Endothelial cell of umbilical vein (primary cell): ENCODE data around the gene DNAJA4. TPM values are rescaled to one million over a fixed set of nuclear protein-coding genes. Genes with fewer than 3 reads are reported as not detected.

ENCODE experiments used
- BruUV-seq: library from RNA; stranded (reverse); fragments of 400-500 nt; replicated peaks from 2 replicates; lab custom pipeline; 2021; lab: Mats Ljungman, UMichigan
- CTCF ChIA-PET: fragments of 300-600, 350-600 bp; sonication (Branson Sonifier 250); formaldehyde crosslinking; loops from one replicate; lab custom pipeline; 2021; ENCODE audit warnings: antibody characterized with exemption, inconsistent platforms; lab: Charles Lee
- POLR2A ChIA-PET: fragments of 300-600, 350-600 bp; sonication (Branson Sonifier 250); formaldehyde crosslinking; loops from one replicate; lab custom pipeline; 2021; ENCODE audit warnings: antibody characterized with exemption, inconsistent platforms; lab: Charles Lee
- DNase-seq: peaks from one replicate; pipeline ENCODE4 v3.0.0-alpha.2; 2011; ENCODE audit warnings: low read depth, low spot score
- FAIRE-seq: peaks from 2 replicates; lab custom pipeline; 2011; peaks lifted over from hg19 to GRCh38; lab: Jason Lieb, UNC
- H2AFZ ChIP-seq: 2 replicates; pipeline ENCODE4 v1.6.0; 2012; ENCODE audit warnings: low read depth, low read length, control low read depth, inconsistent platforms
- H3K27ac ChIP-seq: 2 replicates; pipeline ENCODE4 v1.5.1; 2011; ENCODE audit warnings: low read depth, mild to moderate bottlenecking, control low read depth, low read length, moderate library complexity; ENCODE audit not compliant: insufficient read depth
- H3K27me3 ChIP-seq, 2 experiments: 2 replicates each; pipeline versions ENCODE4 v1.6.0 to v1.6.1; 2011; ENCODE audit warnings: low read length in 2 of 2, mixed read lengths in 1 of 2; ENCODE audit not compliant: control insufficient read depth in 2 of 2, insufficient read depth in 2 of 2
- H3K36me3 ChIP-seq, 2 experiments: 2 replicates in 1 of 2; 3 replicates in 1 of 2; pipeline ENCODE4 v1.5.1; 2011; ENCODE audit warnings: low read length in 2 of 2, mild to moderate bottlenecking in 1 of 2, moderate library complexity in 1 of 2; ENCODE audit not compliant: control insufficient read depth in 2 of 2, insufficient read depth in 2 of 2; ENCODE audit errors: extremely low read depth in 1 of 2
- H3K4me1 ChIP-seq: 3 replicates; pipeline ENCODE4 v1.5.1; 2011; ENCODE audit warnings: mild to moderate bottlenecking, low read length; ENCODE audit not compliant: control insufficient read depth, insufficient read depth; ENCODE audit errors: extremely low read depth
- H3K4me2 ChIP-seq: 2 replicates; pipeline ENCODE4 v1.6.1; 2011; ENCODE audit warnings: low read length, control low read depth, mixed read lengths; ENCODE audit not compliant: insufficient read depth
- H3K4me3 ChIP-seq, 3 experiments: fragments of 200-600 bp in 1 of 3; sonication (generic), shearing (Covaris generic) in 1 of 3; replicated peaks in 1 of 3; 2 replicates each; pipeline ENCODE4 v1.5.1; 2011 to 2016; ENCODE audit warnings: control low read depth in 3 of 3, low read length in 3 of 3, mild to moderate bottlenecking in 2 of 3, inconsistent platforms in 1 of 3, low read depth in 1 of 3, moderate library complexity in 1 of 3; ENCODE audit not compliant: insufficient read depth in 1 of 3
- H3K79me2 ChIP-seq: 2 replicates; pipeline ENCODE4 v1.6.0; 2012; ENCODE audit warnings: low read length, inconsistent platforms; ENCODE audit not compliant: control insufficient read depth, insufficient read depth
- H3K9ac ChIP-seq: replicated peaks from 2 replicates; pipeline ENCODE3; 2011; ENCODE audit warnings: low read length, control low read depth; ENCODE audit not compliant: insufficient read depth; ENCODE audit errors: extremely low read depth
- H3K9me1 ChIP-seq: replicated peaks from 3 replicates; pipeline ENCODE4 v1.6.0; 2011; ENCODE audit warnings: mild to moderate bottlenecking, low read length; ENCODE audit not compliant: control insufficient read depth, insufficient read depth; ENCODE audit errors: extremely low read depth
- H3K9me3 ChIP-seq: replicated peaks from 2 replicates; pipeline ENCODE4 v1.5.1; 2012; ENCODE audit warnings: low read length, inconsistent platforms; ENCODE audit not compliant: control insufficient read depth, insufficient read depth
- H4K20me1 ChIP-seq: replicated peaks from 2 replicates; pipeline ENCODE3; 2011; ENCODE audit warnings: mild to moderate bottlenecking, low read length; ENCODE audit not compliant: control insufficient read depth, insufficient read depth; ENCODE audit errors: extremely low read depth
- EZH2 ChIP-seq: IDR thresholded peaks from 2 replicates; pipeline ENCODE4 v1.6.1; 2012; ENCODE audit warnings: borderline replicate concordance, low read depth, mild to moderate bottlenecking, moderate library complexity, low read length, inconsistent platforms; ENCODE audit not compliant: severe bottlenecking
- FOS ChIP-seq: IDR thresholded peaks from 2 replicates; pipeline ENCODE4 v1.6.1; 2011; ENCODE audit warnings: mild to moderate bottlenecking, low read length, moderate library complexity, borderline replicate concordance; ENCODE audit not compliant: insufficient read depth
- JUN ChIP-seq: IDR thresholded peaks from 2 replicates; pipeline ENCODE4 v1.6.1; 2011; ENCODE audit warnings: borderline replicate concordance, low read depth; ENCODE audit not compliant: insufficient read length, insufficient read depth
- MYC ChIP-seq: IDR thresholded peaks from one replicate; pipeline ENCODE4 v1.6.1; 2011; ENCODE audit warnings: mild to moderate bottlenecking, low read depth, low read length
- POLR2A ChIP-seq: IDR thresholded peaks from 2 replicates; pipeline ENCODE4 v1.6.1; 2012; ENCODE audit warnings: low read depth, mild to moderate bottlenecking, control low read depth, low read length
- POLR2AphosphoS5 ChIP-seq: IDR thresholded peaks from 2 replicates; pipeline ENCODE4 v1.6.1; 2012; ENCODE audit warnings: low read depth, mild to moderate bottlenecking, control low read depth, low read length, moderate library complexity; ENCODE audit not compliant: insufficient read depth
- dilution Hi-C: fragments of 300-500 bp; cut with MboI; formaldehyde crosslinking; loops from one replicate; pipeline ENCODE4 v1.15.0; 2019; ENCODE audit warnings: low sequenced_read_pairs; ENCODE audit not compliant: extremely low pct_ligation_motif_present
- intact Hi-C: fragments of 100-400 bp; cut with micrococcal nuclease; formaldehyde crosslinking; loops from one replicate; pipeline ENCODE4 v1.10.0; 2022
- polyA plus RNA-seq, 4 experiments: library from polyadenylated mRNA; depleted of rRNA in 3 of 4; stranded (reverse) in 3 of 4; unstranded in 1 of 4; fragments of >200 nt; gene quantifications; 2 replicates each; pipeline versions ENCODE4 v1.2.1 to v1.2.3, GENCODE V29; 2011 to 2012; ENCODE audit warnings: missing spikeins in 1 of 4
- total RNA-seq: library from RNA; stranded (reverse); gene quantifications from 2 replicates; pipeline ENCODE4 v1.2.3, GENCODE V29; 2021
- TF ChIP-seq, protein P1 (sequence below), 2 donors: IDR thresholded peaks; 1 replicate in 1 of 2; 2 replicates in 1 of 2; pipeline ENCODE4 v1.5.1; 2011; ENCODE audit warnings: low read length in 2 of 2, mild to moderate bottlenecking in 2 of 2, moderate library complexity in 2 of 2, control low read depth in 1 of 2, inconsistent platforms in 1 of 2, low read depth in 1 of 2; ENCODE audit not compliant: insufficient read depth in 1 of 2; ENCODE audit errors: extremely low read depth in 1 of 2
- TF ChIP-seq, protein P2 (sequence below): IDR thresholded peaks from 2 replicates; pipeline ENCODE4 v1.6.1; 2011; ENCODE audit not compliant: insufficient read depth, insufficient read length

DNAJA4 gene
- total and polyA plus RNA-seq, 2 donors (not counting 3 experiments of a cell fraction or from before 2014, with no cell fraction given): 17.3 to 21.3 TPM

DNA sequence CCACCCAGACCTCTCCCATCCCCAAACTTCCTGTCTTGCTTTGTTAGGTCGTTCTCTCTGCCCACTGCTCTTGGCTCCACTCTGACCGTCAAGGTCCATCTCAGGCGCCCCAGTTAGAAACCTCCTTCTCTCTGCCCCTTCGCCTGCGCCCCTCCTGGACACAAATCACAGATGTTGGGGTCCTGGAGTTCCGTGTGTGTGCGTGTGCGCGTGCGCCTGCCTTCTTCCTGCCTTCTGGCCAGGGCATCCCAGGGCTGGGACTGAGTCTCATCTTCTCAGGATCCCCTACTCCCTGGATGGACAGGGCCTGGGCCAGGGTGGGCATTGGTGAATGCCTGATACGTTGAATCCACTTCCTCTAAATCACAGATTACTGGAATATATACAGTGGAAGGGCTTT, 30.9 kb upstream of the DNAJA4 start:
- Histone ChIP-seq H3K27me3 (peaks cover 0 to 2% of the 10 kb centered on the region in 2 experiments), H3K36me3 (no peaks in the 10 kb centered on the region), H3K4me3 (no peak overlapping the region), H3K27ac (no peak overlapping the region), H3K9me3 (no peaks in the 10 kb centered on the region), H3K4me1 (no peaks in the 10 kb centered on the region), H3K4me2 (no peak overlapping the region), H4K20me1 (no peaks in the 10 kb centered on the region), H3K9me1 (no peaks in the 10 kb centered on the region), H3K9ac (no peak overlapping the region), H3K79me2 (no peaks in the 10 kb centered on the region), H2AFZ (no peak overlapping the region)
- FAIRE-seq: no peak
- ChIA-PET POLR2A (no interaction called here), CTCF (interaction anchor here (1.3 kb wide), 1 partner anchor 125 kb away, joined by 3 read pairs; no protein-coding TSS in a partner anchor)
- TF ChIP-seq, protein P1, sequence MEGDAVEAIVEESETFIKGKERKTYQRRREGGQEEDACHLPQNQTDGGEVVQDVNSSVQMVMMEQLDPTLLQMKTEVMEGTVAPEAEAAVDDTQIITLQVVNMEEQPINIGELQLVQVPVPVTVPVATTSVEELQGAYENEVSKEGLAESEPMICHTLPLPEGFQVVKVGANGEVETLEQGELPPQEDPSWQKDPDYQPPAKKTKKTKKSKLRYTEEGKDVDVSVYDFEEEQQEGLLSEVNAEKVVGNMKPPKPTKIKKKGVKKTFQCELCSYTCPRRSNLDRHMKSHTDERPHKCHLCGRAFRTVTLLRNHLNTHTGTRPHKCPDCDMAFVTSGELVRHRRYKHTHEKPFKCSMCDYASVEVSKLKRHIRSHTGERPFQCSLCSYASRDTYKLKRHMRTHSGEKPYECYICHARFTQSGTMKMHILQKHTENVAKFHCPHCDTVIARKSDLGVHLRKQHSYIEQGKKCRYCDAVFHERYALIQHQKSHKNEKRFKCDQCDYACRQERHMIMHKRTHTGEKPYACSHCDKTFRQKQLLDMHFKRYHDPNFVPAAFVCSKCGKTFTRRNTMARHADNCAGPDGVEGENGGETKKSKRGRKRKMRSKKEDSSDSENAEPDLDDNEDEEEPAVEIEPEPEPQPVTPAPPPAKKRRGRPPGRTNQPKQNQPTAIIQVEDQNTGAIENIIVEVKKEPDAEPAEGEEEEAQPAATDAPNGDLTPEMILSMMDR (IDR thresholded peaks at IDR 0.05; ENCODE audit: extremely low read depth in 1 of 2, insufficient read depth in 1 of 2, low read depth in 1 of 2, low read length in 2 of 2): no peak
- no peak for TF ChIP-seq POLR2A
- no peak for TF ChIP-seq JUN
- TF ChIP-seq MYC: no peak
- TF ChIP-seq EZH2: no peak
- TF ChIP-seq FOS: no peak
- TF ChIP-seq, protein P2, sequence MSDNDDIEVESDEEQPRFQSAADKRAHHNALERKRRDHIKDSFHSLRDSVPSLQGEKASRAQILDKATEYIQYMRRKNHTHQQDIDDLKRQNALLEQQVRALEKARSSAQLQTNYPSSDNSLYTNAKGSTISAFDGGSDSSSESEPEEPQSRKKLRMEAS: no peak
- TF ChIP-seq POLR2AphosphoS5: no peak
- dilution Hi-C loops (no loop called here), intact Hi-C loops (no loop called here)
- no TSS peak for BruUV-seq
- DNase-seq: no peak
